Measurements from ENCODE around the gene SMARCB1. TPM values are rescaled to one million over a fixed set of nuclear protein-coding genes. Genes with fewer than 3 reads are reported as not detected.

SMARCB1 gene
- 100 to 1,000 TPM; 102 to 104 TPM for total RNA-seq

- POLR2A ChIA-PET = no interaction called here
- CTCF ChIA-PET = interaction anchor here (0.6 to 1.4 kb wide), 5 partner anchors 12 to 62 kb away, joined by 3 to 4 read pairs (median 3); partner anchors contain the start of gene MMP11
These were observed at the start of gene SMARCB1 for GRCh38 chr22:23786752-23787599. SMARCB1 (plus strand) TSS chr22:23786966; CDS start chr22:23787170, 204 bp downstream.

GRCh38 chr22:23737696-23738095 is 49.1 kb upstream of the SMARCB1 start:
- ChIA-PET CTCF (interaction anchor here (0.6 to 0.7 kb wide), 3 partner anchors 50 to 420 kb away, joined by 3 read pairs; no protein-coding TSS in a partner anchor), POLR2A (no interaction called here)

GRCh38 chr22:23742505-23743264 is 44.1 kb upstream of the SMARCB1 start:
- CTCF ChIA-PET = no interaction called here
- POLR2A ChIA-PET = no interaction called here

- ChIA-PET CTCF (no interaction called here), POLR2A (no interaction called here)
These were observed 43.5 kb upstream of the SMARCB1 start for GRCh38 chr22:23743303-23743705.

GRCh38 chr22:23744001-23744400 is 42.8 kb upstream of the SMARCB1 start:
- ChIA-PET CTCF (no interaction called here), POLR2A (no interaction called here)

- ChIA-PET CTCF (no interaction called here), POLR2A (no interaction called here)
These were observed 42.3 kb upstream of the SMARCB1 start for GRCh38 chr22:23744485-23744884.

GRCh38 chr22:23745791-23746190 is 41.0 kb upstream of the SMARCB1 start:
- ChIA-PET CTCF (interaction anchor here (0.7 kb wide), 1 partner anchor 31 kb away, joined by 4 read pairs; no protein-coding TSS in a partner anchor), POLR2A (interaction anchor here (0.7 kb wide), 1 partner anchor 104 kb away, joined by 9 read pairs; no protein-coding TSS in a partner anchor)

GRCh38 chr22:23749841-23750301 is 36.9 kb upstream of the SMARCB1 start:
- CTCF ChIA-PET = interaction anchor here (0.7 to 1.6 kb wide), 3 partner anchors 37 to 1271 kb away, joined by 3 read pairs; no protein-coding TSS in a partner anchor
- POLR2A ChIA-PET = interaction anchor here (0.7 to 1.6 kb wide), 4 partner anchors 13 to 61 kb away, joined by 3 to 6 read pairs (median 4); partner anchors contain the start of genes C22orf15 and CHCHD10

- ChIA-PET CTCF (interaction anchor here (1.3 to 1.6 kb wide), 3 partner anchors 38 to 99 kb away, joined by 3 to 4 read pairs (median 3); no protein-coding TSS in a partner anchor), POLR2A (interaction anchor here (0.6 to 1.7 kb wide), 7 partner anchors 9 to 144 kb away, joined by 3 to 7 read pairs (median 5); partner anchors contain the start of genes C22orf15, CHCHD10 and MIF)
These were observed 36.4 kb upstream of the SMARCB1 start for GRCh38 chr22:23750367-23750713.

GRCh38 chr22:23750714-23751440 is 35.9 kb upstream of the SMARCB1 start, which contains the start of gene ZNF70:
ZNF70 (minus strand) TSS chr22:23751112; CDS start chr22:23745140, 5,972 bp downstream.
- ChIA-PET POLR2A (interaction anchor here (0.6 to 1.7 kb wide), 6 partner anchors 9 to 143 kb away, joined by 3 to 7 read pairs (median 4); partner anchors contain the start of genes C22orf15 and MIF), CTCF (interaction anchor here (0.6 to 1.6 kb wide), 3 partner anchors 38 to 102 kb away, joined by 3 to 4 read pairs (median 4); no protein-coding TSS in a partner anchor)

GRCh38 chr22:23751441-23751996 is 35.2 kb upstream of the SMARCB1 start:
- ChIA-PET CTCF (interaction anchor here (0.6 to 1.5 kb wide), 2 partner anchors 98 to 102 kb away, joined by 4 read pairs; no protein-coding TSS in a partner anchor), POLR2A (interaction anchor here (0.7 to 1.7 kb wide), 4 partner anchors 11 to 142 kb away, joined by 4 to 7 read pairs (median 6); partner anchors contain the start of gene MIF)

- POLR2A ChIA-PET = interaction anchor here (0.7 to 1.7 kb wide), 2 partner anchors 12 to 142 kb away, joined by 4 to 6 read pairs; partner anchors contain the start of gene MIF
- CTCF ChIA-PET = interaction anchor here (1.5 kb wide), 1 partner anchor 97 kb away, joined by 4 read pairs; no protein-coding TSS in a partner anchor
These were observed 34.6 kb upstream of the SMARCB1 start for GRCh38 chr22:23752090-23752691.

GRCh38 chr22:23752750-23753149 is 34.0 kb upstream of the SMARCB1 start:
- POLR2A ChIA-PET = no interaction called here

GRCh38 chr22:23753385-23753784 is 33.4 kb upstream of the SMARCB1 start:
- POLR2A ChIA-PET = no interaction called here
- CTCF ChIA-PET = no interaction called here

More at GRCh38 chr22:23752750-23753149, 34.0 kb upstream of the SMARCB1 start:
- CTCF ChIA-PET = no interaction called here

- CTCF ChIA-PET = no interaction called here
- POLR2A ChIA-PET = no interaction called here
These were observed 32.4 kb upstream of the SMARCB1 start, which contains the start of gene VPREB3 for GRCh38 chr22:23754220-23754919. VPREB3 (minus strand) TSS chr22:23754425; CDS start chr22:23754363, 62 bp downstream.

GRCh38 chr22:23754980-23755636 is 31.7 kb upstream of the SMARCB1 start:
- ChIA-PET POLR2A (no interaction called here), CTCF (interaction anchor here (1.0 kb wide), 1 partner anchor 94 kb away, joined by 5 read pairs; no protein-coding TSS in a partner anchor)

GRCh38 chr22:23755711-23756110 is 31.1 kb upstream of the SMARCB1 start:
- ChIA-PET POLR2A (no interaction called here), CTCF (interaction anchor here (1.0 to 1.5 kb wide), 2 partner anchors 11 to 94 kb away, joined by 4 to 5 read pairs; partner anchors contain the start of gene CHCHD10)
